HG02759 (cell line): ENCODE measurements around the gene OR10D3.
A peak's percentile ranks its signal among the peaks of the same experiment; 100 is the strongest.
"Not testable (repeated sequence)": the region's sequence is repeated elsewhere in the genome, so short reads cannot be mapped to it uniquely, and the experiment has no call there.

ENCODE experiments used
- ATAC-seq: cut with Tn5 transposase; IDR thresholded peaks from one replicate; pipeline ENCODE4 v1.9.1; 2021; ENCODE audit warnings: mild to moderate bottlenecking, moderate library complexity; ENCODE audit not compliant: unreplicated experiment

OR10D3 gene

GRCh38 chr11:124183068-124183467 is at the start of gene OR10D3:
Gene OR10D3 (plus strand): TSS chr11:124183345. CDS start chr11:124185270, 1,925 bp downstream.
- ATAC-seq: no peak

GRCh38 chr11:124143034-124143433 is 40.1 kb upstream of the OR10D3 start:
- no peak for ATAC-seq

- ATAC-seq: no peak
Measured at GRCh38 chr11:124147951-124148350, 35.2 kb upstream of the OR10D3 start.

- ATAC-seq: no peak
Measured at GRCh38 chr11:124150684-124151083, 32.5 kb upstream of the OR10D3 start.

GRCh38 chr11:124152770-124153407 is 30.3 kb upstream of the OR10D3 start:
- no peak for ATAC-seq

GRCh38 chr11:124153821-124154220 is 29.3 kb upstream of the OR10D3 start:
- ATAC-seq: no peak

- ATAC-seq: no peak
Measured at GRCh38 chr11:124159481-124159880, 23.7 kb upstream of the OR10D3 start.

- no peak for ATAC-seq
Measured at GRCh38 chr11:124160986-124161385, 22.2 kb upstream of the OR10D3 start.

GRCh38 chr11:124167826-124168231 is 15.3 kb upstream of the OR10D3 start:
- no peak for ATAC-seq

GRCh38 chr11:124168796-124169195 is 14.3 kb upstream of the OR10D3 start:
- ATAC-seq: no peak

GRCh38 chr11:124170315-124170714 is 12.8 kb upstream of the OR10D3 start:
- not testable (repeated sequence) for ATAC-seq

GRCh38 chr11:124170801-124171586 is 12.2 kb upstream of the OR10D3 start:
- ATAC-seq: no peak

GRCh38 chr11:124172101-124172500 is 11.0 kb upstream of the OR10D3 start:
- ATAC-seq: no peak

GRCh38 chr11:124172599-124172998 is 10.5 kb upstream of the OR10D3 start:
- no peak for ATAC-seq

- ATAC-seq: no peak
Measured at GRCh38 chr11:124174001-124174583, 9.1 kb upstream of the OR10D3 start.

GRCh38 chr11:124176925-124177715 is 6.0 kb upstream of the OR10D3 start:
- no peak for ATAC-seq

- no peak for ATAC-seq
Measured at GRCh38 chr11:124179310-124179709, 3.8 kb upstream of the OR10D3 start.

- ATAC-seq: no peak
Measured at GRCh38 chr11:124190298-124191139, 7.4 kb downstream of the OR10D3 start.

- ATAC-seq: peak; percentile 72
Measured at GRCh38 chr11:124193221-124194010, 10.3 kb downstream of the OR10D3 start.
